Measurements from ENCODE around the gene AOPEP. TPM values are rescaled to one million over a fixed set of nuclear protein-coding genes. Genes with fewer than 3 reads are reported as not detected.

The AOPEP gene
- total RNA-seq, 4 donors from 2014 or later: 126 to 216 (median 136) TPM

- Histone ChIP-seq H3K4me1 (peaks cover 64 to 88% of the 10 kb centered on the region in 2 donors), H3K36me3 (no peaks in the 10 kb centered on the region), H3K4me3 (replicated peaks in 1 of 3) (no peak overlapping the region), H3K9me3 (no peaks in the 10 kb centered on the region), H3K27ac (peak overlapping the region; percentile 51 to 85 (median 61)), H3K27me3 (no peaks in the 10 kb centered on the region)
- intact Hi-C loops (cut with DNase I): no loop called here
- TF ChIP-seq POLR2A (IDR thresholded peaks at IDR 0.05): no peak
- TF ChIP-seq, protein P1, sequence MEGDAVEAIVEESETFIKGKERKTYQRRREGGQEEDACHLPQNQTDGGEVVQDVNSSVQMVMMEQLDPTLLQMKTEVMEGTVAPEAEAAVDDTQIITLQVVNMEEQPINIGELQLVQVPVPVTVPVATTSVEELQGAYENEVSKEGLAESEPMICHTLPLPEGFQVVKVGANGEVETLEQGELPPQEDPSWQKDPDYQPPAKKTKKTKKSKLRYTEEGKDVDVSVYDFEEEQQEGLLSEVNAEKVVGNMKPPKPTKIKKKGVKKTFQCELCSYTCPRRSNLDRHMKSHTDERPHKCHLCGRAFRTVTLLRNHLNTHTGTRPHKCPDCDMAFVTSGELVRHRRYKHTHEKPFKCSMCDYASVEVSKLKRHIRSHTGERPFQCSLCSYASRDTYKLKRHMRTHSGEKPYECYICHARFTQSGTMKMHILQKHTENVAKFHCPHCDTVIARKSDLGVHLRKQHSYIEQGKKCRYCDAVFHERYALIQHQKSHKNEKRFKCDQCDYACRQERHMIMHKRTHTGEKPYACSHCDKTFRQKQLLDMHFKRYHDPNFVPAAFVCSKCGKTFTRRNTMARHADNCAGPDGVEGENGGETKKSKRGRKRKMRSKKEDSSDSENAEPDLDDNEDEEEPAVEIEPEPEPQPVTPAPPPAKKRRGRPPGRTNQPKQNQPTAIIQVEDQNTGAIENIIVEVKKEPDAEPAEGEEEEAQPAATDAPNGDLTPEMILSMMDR (IDR thresholded peaks at IDR 0.05): no peak
- 89 to 95% methylated on average over 7 to 8 of the region's 8 CpGs for WGBS, 2 donors
- no peak for DNase-seq
Measured at GRCh38 chr9:95028853-95029219, 302.3 kb downstream of the AOPEP start.

- peaks cover 60 to 83% of the 10 kb centered on the region in 2 donors for H3K4me1 ChIP-seq
Measured at GRCh38 chr9:95029288-95029687, 302.8 kb downstream of the AOPEP start.

DNA sequence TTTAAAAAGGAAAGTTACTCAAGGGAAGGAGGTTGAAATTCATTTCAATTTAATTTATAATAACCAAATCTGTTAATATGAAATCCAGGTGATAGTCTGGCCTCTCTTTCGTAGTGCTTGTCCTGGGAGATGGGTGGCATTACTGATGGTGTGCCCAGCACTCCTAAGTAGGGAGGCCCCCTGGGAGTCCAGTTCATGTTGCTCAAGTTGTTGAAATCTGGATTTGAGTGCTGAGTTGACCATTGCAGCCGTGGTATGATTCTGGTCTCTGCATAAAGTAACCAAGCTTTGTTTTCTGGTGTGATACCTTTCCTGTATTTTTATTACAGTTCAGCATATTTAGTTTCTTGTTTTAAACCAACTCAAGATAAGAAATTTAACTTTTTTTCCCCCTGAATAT, 303.2 kb downstream of the AOPEP start:
- no peaks in the 10 kb centered on the region for H3K27me3 ChIP-seq
- H3K27ac ChIP-seq: peak overlapping the region; percentile 51 to 85 (median 61)
- H3K36me3 ChIP-seq: no peaks in the 10 kb centered on the region
- no peak overlapping the region for H3K4me3 ChIP-seq (replicated peaks in 1 of 3)
- no peaks in the 10 kb centered on the region for H3K9me3 ChIP-seq
- H3K4me1 ChIP-seq: peaks cover 57 to 79% of the 10 kb centered on the region in 2 donors
- DNase-seq: no peak
- intact Hi-C loops (cut with DNase I): no loop called here
- TF ChIP-seq POLR2A (IDR thresholded peaks at IDR 0.05): no peak
- TF ChIP-seq, protein P1 (IDR thresholded peaks at IDR 0.05): no peak
- 70 to 74% methylated on average over 2 of the region's 2 CpGs for WGBS, 2 donors

More at GRCh38 chr9:95029288-95029687, 302.8 kb downstream of the AOPEP start:
- no peaks in the 10 kb centered on the region for H3K36me3 ChIP-seq
- intact Hi-C loops (cut with DNase I): no loop called here
- no peaks in the 10 kb centered on the region for H3K27me3 ChIP-seq
- WGBS, 2 donors: 53 to 59% methylated on average over 5 of the region's 5 CpGs
- peak overlapping the region; percentile 51 to 85 (median 61) for H3K27ac ChIP-seq
- H3K4me3 ChIP-seq (replicated peaks in 1 of 3): no peak overlapping the region
- TF ChIP-seq, protein P1 (IDR thresholded peaks at IDR 0.05): no peak
- TF ChIP-seq POLR2A (IDR thresholded peaks at IDR 0.05): no peak
- DNase-seq: no peak
- no peaks in the 10 kb centered on the region for H3K9me3 ChIP-seq

GRCh38 chr9:95030344-95030743, 303.8 kb downstream of the AOPEP start:
- Histone ChIP-seq H3K27ac (no peak overlapping the region), H3K9me3 (no peaks in the 10 kb centered on the region), H3K27me3 (no peaks in the 10 kb centered on the region), H3K4me3 (replicated peaks in 1 of 3) (no peak overlapping the region), H3K36me3 (no peaks in the 10 kb centered on the region), H3K4me1 (peaks cover 51 to 73% of the 10 kb centered on the region in 2 donors)
- WGBS, 2 donors: 75 to 77% methylated on average over 4 of the region's 4 CpGs
- no peak for DNase-seq
- intact Hi-C loops (cut with DNase I): no loop called here
- no peak for TF ChIP-seq POLR2A (IDR thresholded peaks at IDR 0.05)
- TF ChIP-seq, protein P1 (IDR thresholded peaks at IDR 0.05): no peak

GRCh38 chr9:95030920-95031642, 304.6 kb downstream of the AOPEP start:
- intact Hi-C loops (cut with DNase I): no loop called here
- H3K9me3 ChIP-seq: no peaks in the 10 kb centered on the region
- no peak for TF ChIP-seq POLR2A (IDR thresholded peaks at IDR 0.05)
- TF ChIP-seq, protein P1 (IDR thresholded peaks at IDR 0.05): no peak
- no peaks in the 10 kb centered on the region for H3K27me3 ChIP-seq
- H3K36me3 ChIP-seq: no peaks in the 10 kb centered on the region
- 82 to 84% methylated on average over 10 of the region's 10 CpGs for WGBS, 2 donors
- H3K27ac ChIP-seq: peak overlapping the region; percentile 6 to 41 (median 20)
- no peak for DNase-seq
- H3K4me3 ChIP-seq (replicated peaks in 1 of 3): no peak overlapping the region
- peaks cover 49 to 71% of the 10 kb centered on the region in 2 donors for H3K4me1 ChIP-seq

All from thyroid gland (tissue), 4 donors.